HG02870 (cell line): ENCODE results near the gene TIGAR.

ENCODE experiments used
- ATAC-seq: cut with Tn5 transposase; IDR thresholded peaks from one replicate; pipeline ENCODE4 v1.9.1; 2021; ENCODE audit warnings: mild to moderate bottlenecking, moderate library complexity; ENCODE audit not compliant: unreplicated experiment

TIGAR gene

GRCh38 chr12:4370265-4370664 is 49.3 kb downstream of the TIGAR start:
- no peak for ATAC-seq

GRCh38 chr12:4372653-4373052 is 51.6 kb downstream of the TIGAR start:
- ATAC-seq: no peak

- no peak for ATAC-seq
Measured at GRCh38 chr12:4375449-4375848, 54.4 kb downstream of the TIGAR start.

GRCh38 chr12:4378772-4379171 is 57.8 kb downstream of the TIGAR start:
- ATAC-seq: no peak

- ATAC-seq: no peak
Measured at GRCh38 chr12:4379405-4379804, 58.4 kb downstream of the TIGAR start, which contains the start of gene FGF23. TSS of gene FGF23 (minus strand) at chr12:4379712. CDS start at chr12:4379582, 130 bp downstream.

- ATAC-seq: no peak
Measured at GRCh38 chr12:4380332-4380731, 59.3 kb downstream of the TIGAR start.

GRCh38 chr12:4383304-4383865 is 62.4 kb downstream of the TIGAR start:
- no peak for ATAC-seq

GRCh38 chr12:4386801-4387200 is 65.8 kb downstream of the TIGAR start:
- ATAC-seq: no peak

GRCh38 chr12:4387607-4388006 is 66.6 kb downstream of the TIGAR start:
- ATAC-seq: no peak

GRCh38 chr12:4388032-4388431 is 67.0 kb downstream of the TIGAR start:
- no peak for ATAC-seq

- no peak for ATAC-seq
Measured at GRCh38 chr12:4388662-4389061, 67.6 kb downstream of the TIGAR start.

- no peak for ATAC-seq
Measured at GRCh38 chr12:4392223-4392742, 71.3 kb downstream of the TIGAR start.

- ATAC-seq: no peak
Measured at GRCh38 chr12:4393211-4393610, 72.2 kb downstream of the TIGAR start.

GRCh38 chr12:4395818-4396217 is 74.8 kb downstream of the TIGAR start:
- no peak for ATAC-seq

- no peak for ATAC-seq
Measured at GRCh38 chr12:4401117-4401516, 80.1 kb downstream of the TIGAR start.

GRCh38 chr12:4402996-4403395 is 82.0 kb downstream of the TIGAR start:
- ATAC-seq: no peak
